Stimulated activated CD4-positive, alpha-beta T cell treated with anti-CD3 and anti-CD28 coated beads, Interleukin-15, amount 100 ng/mL, for 24 hours (primary cell): ENCODE results near the gene PARVA.

Source experiments
- DNase-seq: peaks from one replicate; pipeline ENCODE4 v3.0.0-alpha.2; 2020

PARVA gene

GRCh38 chr11:12433571-12434324 lies 56.4 kb downstream of the PARVA start:
- no peak for DNase-seq

GRCh38 chr11:12434325-12434654 lies 56.9 kb downstream of the PARVA start:
- DNase-seq: no peak

- no peak for DNase-seq
Observed at GRCh38 chr11:12435264-12435663, 57.9 kb downstream of the PARVA start.

- DNase-seq: no peak
Observed at GRCh38 chr11:12436266-12436665, 58.9 kb downstream of the PARVA start.

- DNase-seq: no peak
Observed at GRCh38 chr11:12438291-12438690, 60.9 kb downstream of the PARVA start.

GRCh38 chr11:12439615-12440014 lies 62.2 kb downstream of the PARVA start:
- no peak for DNase-seq

GRCh38 chr11:12440565-12440964 lies 63.2 kb downstream of the PARVA start:
- no peak for DNase-seq

GRCh38 chr11:12441231-12441861 lies 64.0 kb downstream of the PARVA start:
- no peak for DNase-seq

- DNase-seq: no peak
Observed at GRCh38 chr11:12444601-12445000, 67.2 kb downstream of the PARVA start.

GRCh38 chr11:12445001-12445400 lies 67.6 kb downstream of the PARVA start:
- DNase-seq: no peak

GRCh38 chr11:12446863-12447262 lies 69.5 kb downstream of the PARVA start:
- no peak for DNase-seq

- DNase-seq: no peak
Observed at GRCh38 chr11:12448131-12448939, 71.0 kb downstream of the PARVA start.

GRCh38 chr11:12449961-12450715 lies 72.8 kb downstream of the PARVA start:
- DNase-seq: no peak

GRCh38 chr11:12451179-12451814 lies 73.9 kb downstream of the PARVA start:
- no peak for DNase-seq

- DNase-seq: no peak
Observed at GRCh38 chr11:12453243-12453642, 75.9 kb downstream of the PARVA start.

GRCh38 chr11:12454782-12455181 lies 77.4 kb downstream of the PARVA start:
- no peak for DNase-seq

GRCh38 chr11:12455938-12456337 lies 78.6 kb downstream of the PARVA start:
- DNase-seq: no peak

GRCh38 chr11:12456651-12457579 lies 79.5 kb downstream of the PARVA start:
- no peak for DNase-seq

GRCh38 chr11:12458042-12458441 lies 80.7 kb downstream of the PARVA start:
- no peak for DNase-seq

GRCh38 chr11:12459374-12459773 lies 82.0 kb downstream of the PARVA start:
- DNase-seq: no peak

GRCh38 chr11:12459865-12460444 lies 82.6 kb downstream of the PARVA start:
- DNase-seq: no peak
